Colon (tissue), 2 donors: Measurements from ENCODE around the gene AOC2.
"Not testable (repeated sequence)": the region's sequence is repeated elsewhere in the genome, so short reads cannot be mapped to it uniquely, and the experiment has no call there.

Experiments used
- FAIRE-seq: peaks from 2 replicates; lab custom pipeline; 2012; peaks lifted over from hg19 to GRCh38; lab: Jason Lieb, UNC
- donor health status: control.
- donor health status: control.

The AOC2 gene

GRCh38 chr17:42883802-42884558, 39.6 kb downstream of the AOC2 start:
- FAIRE-seq = no peak

- not testable (repeated sequence) for FAIRE-seq
Measured at GRCh38 chr17:42885806-42886205, 41.4 kb downstream of the AOC2 start.

- no peak for FAIRE-seq
Measured at GRCh38 chr17:42886283-42887176, 42.1 kb downstream of the AOC2 start.

- FAIRE-seq = no peak
Measured at GRCh38 chr17:42889809-42890208, 45.4 kb downstream of the AOC2 start.

GRCh38 chr17:42891539-42892152, 47.3 kb downstream of the AOC2 start:
- FAIRE-seq = no peak

- no peak for FAIRE-seq
Measured at GRCh38 chr17:42893359-42893758, 49.0 kb downstream of the AOC2 start.

- FAIRE-seq = no peak
Measured at GRCh38 chr17:42894283-42895184, 50.2 kb downstream of the AOC2 start.

GRCh38 chr17:42895185-42895555, 50.8 kb downstream of the AOC2 start:
- FAIRE-seq = no peak

GRCh38 chr17:42898147-42898811, 53.9 kb downstream of the AOC2 start:
- FAIRE-seq = no peak

- not testable (repeated sequence) for FAIRE-seq
Measured at GRCh38 chr17:42899981-42900380, 55.6 kb downstream of the AOC2 start.
